Measurements from ENCODE around the gene SLC43A1. TPM values are rescaled to one million over a fixed set of nuclear protein-coding genes. Genes with fewer than 3 reads are reported as not detected.

SLC43A1 gene
- total and polyA plus RNA-seq, 7 donors: 0.92 to 32.4 (median 19.1) TPM

DNA sequence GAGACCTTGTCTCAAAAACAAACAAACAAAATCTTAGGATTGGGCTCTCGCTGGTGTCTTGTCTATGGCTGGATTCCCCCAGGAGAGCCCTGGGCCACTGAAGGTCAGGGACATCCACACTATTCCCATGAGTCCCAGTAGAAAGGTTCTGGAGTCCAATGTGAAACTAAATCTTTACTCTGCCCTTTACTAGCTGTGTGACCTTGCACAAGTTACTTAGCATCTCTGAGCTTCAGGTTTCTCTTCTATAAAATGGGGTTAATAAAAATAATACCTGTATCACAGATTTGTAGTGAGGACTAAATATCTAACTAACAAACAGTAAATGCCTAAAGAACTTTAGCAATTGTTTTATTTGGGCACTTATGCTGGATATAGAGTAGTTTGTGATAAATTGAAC lies 9.0 kb downstream of the SLC43A1 start:
- H3K27ac ChIP-seq: no peak overlapping the region
- no peak for DNase-seq
- H3K4me3 ChIP-seq: no peak overlapping the region
- WGBS, 2 donors: 88 to 92% methylated on average over 1 of the region's 1 CpG
- H3K36me3 ChIP-seq: peaks cover 0 to 35% (median 0%) of the 10 kb centered on the region in 4 donors
- H3K4me1 ChIP-seq: no peaks in the 10 kb centered on the region
- H3K9me3 ChIP-seq: no peaks in the 10 kb centered on the region
- intact Hi-C loops (cut with DNase I): no loop called here
- no peaks in the 10 kb centered on the region for H3K27me3 ChIP-seq
- TF ChIP-seq EP300 (IDR thresholded peaks at IDR 0.05) (no peak), POLR2AphosphoS5 (IDR thresholded peaks at IDR 0.05) (no peak), POLR2A (IDR thresholded peaks at IDR 0.05) (no peak)

DNA sequence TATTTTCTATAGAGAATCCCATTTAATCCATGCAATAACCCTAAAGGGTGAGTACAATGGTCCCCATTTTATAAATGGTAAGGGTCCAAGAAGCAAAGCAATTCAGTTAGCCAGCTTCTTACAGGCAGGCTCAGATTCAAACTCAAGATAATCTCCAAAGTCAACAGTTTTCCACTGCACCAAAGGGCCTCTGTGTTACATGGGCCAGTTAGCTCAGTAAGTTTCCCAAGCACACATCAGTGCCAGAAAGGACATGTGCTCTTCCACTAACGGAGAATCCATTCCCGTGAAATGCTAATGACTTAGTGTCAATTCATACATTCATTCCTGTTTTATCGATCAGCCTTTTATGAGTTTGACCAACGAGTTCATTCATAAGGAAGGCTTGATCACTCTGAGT lies 11.0 kb downstream of the SLC43A1 start:
- WGBS, 2 donors: 83 to 93% methylated on average over 4 of the region's 4 CpGs
- peaks cover 0 to 11% (median 10%) of the 10 kb centered on the region in 4 donors for H3K4me1 ChIP-seq
- TF ChIP-seq EP300 (IDR thresholded peaks at IDR 0.05): no peak
- no peak for TF ChIP-seq POLR2A (IDR thresholded peaks at IDR 0.05)
- TF ChIP-seq, protein P1, sequence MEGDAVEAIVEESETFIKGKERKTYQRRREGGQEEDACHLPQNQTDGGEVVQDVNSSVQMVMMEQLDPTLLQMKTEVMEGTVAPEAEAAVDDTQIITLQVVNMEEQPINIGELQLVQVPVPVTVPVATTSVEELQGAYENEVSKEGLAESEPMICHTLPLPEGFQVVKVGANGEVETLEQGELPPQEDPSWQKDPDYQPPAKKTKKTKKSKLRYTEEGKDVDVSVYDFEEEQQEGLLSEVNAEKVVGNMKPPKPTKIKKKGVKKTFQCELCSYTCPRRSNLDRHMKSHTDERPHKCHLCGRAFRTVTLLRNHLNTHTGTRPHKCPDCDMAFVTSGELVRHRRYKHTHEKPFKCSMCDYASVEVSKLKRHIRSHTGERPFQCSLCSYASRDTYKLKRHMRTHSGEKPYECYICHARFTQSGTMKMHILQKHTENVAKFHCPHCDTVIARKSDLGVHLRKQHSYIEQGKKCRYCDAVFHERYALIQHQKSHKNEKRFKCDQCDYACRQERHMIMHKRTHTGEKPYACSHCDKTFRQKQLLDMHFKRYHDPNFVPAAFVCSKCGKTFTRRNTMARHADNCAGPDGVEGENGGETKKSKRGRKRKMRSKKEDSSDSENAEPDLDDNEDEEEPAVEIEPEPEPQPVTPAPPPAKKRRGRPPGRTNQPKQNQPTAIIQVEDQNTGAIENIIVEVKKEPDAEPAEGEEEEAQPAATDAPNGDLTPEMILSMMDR (IDR thresholded peaks at IDR 0.05): no peak
- TF ChIP-seq POLR2AphosphoS5 (IDR thresholded peaks at IDR 0.05): no peak
- H3K36me3 ChIP-seq: peaks cover 0 to 43% (median 0%) of the 10 kb centered on the region in 4 donors
- H3K9me3 ChIP-seq: no peaks in the 10 kb centered on the region
- no peak overlapping the region for H3K4me3 ChIP-seq
- H3K27me3 ChIP-seq: no peaks in the 10 kb centered on the region
- no peak for DNase-seq
- intact Hi-C loops (cut with DNase I): no loop called here
- no peak overlapping the region for H3K27ac ChIP-seq

DNA sequence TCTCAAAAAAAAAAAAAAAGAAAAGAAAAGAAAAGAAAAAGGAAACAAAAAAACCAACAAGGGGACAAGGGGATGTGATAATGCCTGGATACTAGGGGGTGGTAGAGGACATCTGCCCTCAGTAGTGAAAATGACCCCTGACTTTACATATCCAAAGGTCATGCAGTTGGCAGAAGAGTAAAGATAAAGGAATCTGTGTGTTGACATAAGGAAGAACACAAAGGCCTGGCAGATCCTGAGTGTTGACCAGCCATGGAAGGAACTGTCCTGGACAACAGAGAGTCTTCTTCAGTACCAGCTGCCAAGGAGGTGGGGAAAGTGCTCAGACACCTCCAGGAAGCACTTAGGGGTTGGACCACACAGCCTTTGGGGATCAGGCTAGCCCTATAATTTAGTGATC lies 12.6 kb downstream of the SLC43A1 start:
- TF ChIP-seq, protein P1 (IDR thresholded peaks at IDR 0.05): no peak
- TF ChIP-seq POLR2A (IDR thresholded peaks at IDR 0.05) (no peak), POLR2AphosphoS5 (IDR thresholded peaks at IDR 0.05) (no peak), EP300 (IDR thresholded peaks at IDR 0.05) (no peak)
- intact Hi-C loops (cut with DNase I): no loop called here
- Histone ChIP-seq H3K4me3 (no peak overlapping the region), H3K9me3 (no peaks in the 10 kb centered on the region), H3K36me3 (peaks cover 0 to 43% (median under 1%) of the 10 kb centered on the region in 4 donors), H3K27me3 (no peaks in the 10 kb centered on the region), H3K4me1 (peaks cover 0 to 23% (median 19%) of the 10 kb centered on the region in 4 donors), H3K27ac (no peak overlapping the region)
- DNase-seq: no peak

DNA sequence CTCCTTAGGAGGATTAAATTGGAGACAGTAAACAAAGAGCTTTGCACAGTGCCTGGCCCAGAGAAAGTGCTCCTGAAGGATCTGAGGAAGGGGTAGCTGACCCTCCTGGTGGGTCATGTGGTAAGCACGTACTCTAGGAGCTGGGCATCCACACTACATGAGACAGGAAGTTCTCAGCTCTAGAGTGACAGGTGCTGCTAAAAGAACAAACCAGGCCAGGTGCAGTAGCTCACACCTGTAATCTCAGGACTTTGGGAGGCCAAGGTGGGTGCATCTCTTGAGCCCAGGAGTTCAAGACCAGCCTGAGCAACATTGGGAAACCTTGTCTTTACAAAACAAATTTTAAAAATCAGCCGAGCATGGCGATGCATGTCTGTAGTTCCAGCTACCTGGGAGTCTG lies 13.1 kb downstream of the SLC43A1 start:
- WGBS, 2 donors: 96 to 97% methylated on average over 3 of the region's 3 CpGs
- peaks cover 0 to 38% (median 1%) of the 10 kb centered on the region in 4 donors for H3K36me3 ChIP-seq

DNA sequence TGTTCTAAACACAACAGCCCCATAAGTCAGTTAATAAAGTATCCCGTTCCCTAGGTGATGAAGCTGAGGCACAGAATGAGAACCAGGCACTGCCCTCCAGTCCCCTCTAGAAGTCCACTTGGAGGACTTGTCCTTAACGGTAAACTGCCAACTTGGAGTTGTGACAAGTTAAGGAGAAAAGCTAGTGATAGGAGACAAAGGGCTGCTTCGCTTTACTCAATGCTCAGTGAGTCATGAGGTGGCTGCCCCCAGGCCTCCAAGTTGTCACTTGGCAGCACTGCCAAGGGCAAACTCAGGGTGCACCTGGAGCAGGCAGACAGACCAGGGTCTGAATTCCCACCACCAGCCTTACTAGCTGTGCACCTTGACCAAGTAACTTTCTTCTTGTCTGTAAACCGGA lies 13.5 kb downstream of the SLC43A1 start:
- Histone ChIP-seq H3K4me1 (peaks cover 0 to 23% (median 19%) of the 10 kb centered on the region in 4 donors), H3K27me3 (no peaks in the 10 kb centered on the region), H3K9me3 (no peaks in the 10 kb centered on the region), H3K27ac (no peak overlapping the region), H3K4me3 (no peak overlapping the region), H3K36me3 (peaks cover 0 to 34% (median 1%) of the 10 kb centered on the region in 4 donors)
- intact Hi-C loops (cut with DNase I): loop anchor here (2.0 kb wide), 2 partner anchors 13 to 27 kb away; partner anchors contain the start of gene SLC43A1
- WGBS, 2 donors: 90% methylated on average over 4 of the region's 4 CpGs
- DNase-seq: no peak
- TF ChIP-seq, protein P1 (IDR thresholded peaks at IDR 0.05): no peak
- TF ChIP-seq POLR2AphosphoS5 (IDR thresholded peaks at IDR 0.05): no peak
- no peak for TF ChIP-seq POLR2A (IDR thresholded peaks at IDR 0.05)
- no peak for TF ChIP-seq EP300 (IDR thresholded peaks at IDR 0.05)

More for the DNA sequence above, 13.1 kb downstream of the SLC43A1 start:
- Histone ChIP-seq H3K27me3 (no peaks in the 10 kb centered on the region), H3K4me1 (peaks cover 0 to 23% (median 19%) of the 10 kb centered on the region in 4 donors), H3K9me3 (no peaks in the 10 kb centered on the region), H3K4me3 (no peak overlapping the region), H3K27ac (no peak overlapping the region)
- intact Hi-C loops (cut with DNase I): no loop called here
- no peak for DNase-seq
- TF ChIP-seq POLR2AphosphoS5 (IDR thresholded peaks at IDR 0.05): no peak
- TF ChIP-seq, protein P1 (IDR thresholded peaks at IDR 0.05): no peak
- no peak for TF ChIP-seq POLR2A (IDR thresholded peaks at IDR 0.05)
- no peak for TF ChIP-seq EP300 (IDR thresholded peaks at IDR 0.05)

Measured in sigmoid colon (tissue), 7 donors.